Activated naive CD8-positive, alpha-beta T cell treated with anti-CD3 and anti-CD28 coated beads, Interleukin-2, amount 10 ng/mL, durations not matched to agents 7 days and 5 days (primary cell): ENCODE results near the gene ZBTB18. TPM values are rescaled to one million over a fixed set of nuclear protein-coding genes. Genes with fewer than 3 reads are reported as not detected.

ENCODE experiments used
- ATAC-seq: fragments of 150-1000 bp; cut with Tn5 transposase; one replicate; pipeline ENCODE4 v1.10.0; 2021; ENCODE audit warnings: low read depth, moderate library complexity
- POLR2A ChIA-PET: fragments of 350-600 bp; sonication (Branson Sonifier 250); formaldehyde crosslinking; loops from one replicate; lab custom pipeline; 2021; ENCODE audit warnings: antibody characterized with exemption; lab: Charles Lee
- DNase-seq: peaks from one replicate; pipeline ENCODE4 v3.0.0; 2021
- H3K27ac Mint-ChIP-seq: one replicate; pipeline ENCODE4 v1.8.0; 2022; ENCODE audit warnings: mild to moderate bottlenecking, mixed read lengths
- H3K27me3 Mint-ChIP-seq: one replicate; pipeline ENCODE4 v1.8.0; 2022; ENCODE audit warnings: mild to moderate bottlenecking, moderate library complexity, mixed read lengths
- H3K36me3 Mint-ChIP-seq: one replicate; pipeline ENCODE4 v1.8.0; 2021; ENCODE audit warnings: mild to moderate bottlenecking, mixed read lengths
- H3K4me1 Mint-ChIP-seq: one replicate; pipeline ENCODE4 v1.8.0; 2021; ENCODE audit warnings: mixed read lengths
- H3K4me3 Mint-ChIP-seq: one replicate; pipeline ENCODE4 v1.8.0; 2022; ENCODE audit warnings: mild to moderate bottlenecking, moderate library complexity, mixed read lengths
- H3K9me3 Mint-ChIP-seq: one replicate; pipeline ENCODE4 v1.8.0; 2021; ENCODE audit warnings: mixed read lengths
- total RNA-seq, 2 experiments: library from RNA; stranded (reverse); gene quantifications; one replicate each; pipeline ENCODE4 v1.2.3, GENCODE V29; 2021

Gene ZBTB18
- total RNA-seq, 2 experiments from 2014 or later = 24.7 to 26.5 TPM

GRCh38 chr1:244047621-244048255 lies 3.3 kb upstream of the ZBTB18 start:
- Mint-ChIP-seq H3K4me1 (peaks cover 32% of the 10 kb centered on the region), H3K4me3 (peak overlapping the region; percentile 94), H3K36me3 (peaks cover 2% of the 10 kb centered on the region), H3K9me3 (no peaks in the 10 kb centered on the region), H3K27me3 (peaks cover 3% of the 10 kb centered on the region), H3K27ac (peak overlapping the region; percentile 100)
- ATAC-seq = peak; percentile 78
- DNase-seq = peak; percentile 90
- POLR2A ChIA-PET = interaction anchor here (0.9 to 3.8 kb wide), 9 partner anchors 11 to 793 kb away, joined by 3 to 14 read pairs (median 4); partner anchors contain the start of genes AKT3, CEP170 and SDCCAG8

DNA sequence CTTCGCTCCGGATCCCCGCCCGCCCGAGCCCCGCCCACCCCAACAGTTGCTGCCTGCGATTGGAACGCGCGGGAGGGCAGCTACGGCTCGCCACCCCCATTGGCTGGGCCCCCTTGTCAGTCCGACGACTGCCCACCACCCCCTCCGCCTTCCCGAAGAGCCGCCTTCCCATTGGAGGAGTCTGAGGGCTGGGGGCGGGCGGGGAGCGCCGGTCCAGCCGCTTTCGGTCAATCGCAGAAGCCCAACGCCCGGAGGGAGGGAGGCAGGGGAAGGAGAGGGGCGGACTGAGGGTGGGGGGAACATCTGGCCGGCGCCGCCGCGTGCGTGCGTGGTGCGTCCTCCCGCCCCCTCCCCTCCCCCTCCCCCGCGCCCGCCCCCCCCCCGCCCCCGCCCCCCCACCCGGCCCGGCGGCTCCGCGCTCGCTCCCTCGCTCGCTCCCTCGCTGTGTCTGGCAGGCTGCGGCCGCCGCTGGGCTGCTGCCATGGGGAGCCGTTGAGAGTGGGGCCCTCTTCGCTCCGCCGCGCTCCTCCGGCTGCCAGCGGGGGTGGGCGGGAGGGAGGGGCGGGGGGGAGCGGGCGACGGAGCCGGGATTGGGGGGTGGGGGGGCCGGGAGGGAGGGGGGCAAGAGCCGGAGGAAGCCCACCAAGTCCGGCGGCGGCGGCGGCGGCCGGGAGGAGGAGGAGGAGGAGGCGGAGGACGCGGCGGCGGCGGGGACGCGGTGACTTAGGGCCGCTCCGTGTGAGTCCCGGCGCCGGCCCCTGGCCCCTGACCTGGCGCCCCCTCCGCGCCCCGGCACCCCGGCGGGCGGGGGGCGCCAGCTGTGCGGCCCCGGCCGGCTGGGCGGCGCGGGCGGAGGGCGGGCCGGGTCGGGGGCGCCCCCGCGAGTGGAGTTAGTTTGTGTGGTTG lies 2.6 kb upstream of the ZBTB18 start:
- Mint-ChIP-seq H3K4me3 (peak overlapping the region; percentile 94), H3K27ac (peak overlapping the region; percentile 100), H3K36me3 (peaks cover 2% of the 10 kb centered on the region), H3K9me3 (no peaks in the 10 kb centered on the region), H3K27me3 (peaks cover 3% of the 10 kb centered on the region), H3K4me1 (peaks cover 32% of the 10 kb centered on the region)
- POLR2A ChIA-PET = interaction anchor here (0.9 to 3.8 kb wide), 9 partner anchors 10 to 793 kb away, joined by 3 to 14 read pairs (median 4); partner anchors contain the start of genes AKT3, CEP170 and SDCCAG8
- ATAC-seq (peak; percentile 90), DNase-seq (peak; percentile 68)

DNA sequence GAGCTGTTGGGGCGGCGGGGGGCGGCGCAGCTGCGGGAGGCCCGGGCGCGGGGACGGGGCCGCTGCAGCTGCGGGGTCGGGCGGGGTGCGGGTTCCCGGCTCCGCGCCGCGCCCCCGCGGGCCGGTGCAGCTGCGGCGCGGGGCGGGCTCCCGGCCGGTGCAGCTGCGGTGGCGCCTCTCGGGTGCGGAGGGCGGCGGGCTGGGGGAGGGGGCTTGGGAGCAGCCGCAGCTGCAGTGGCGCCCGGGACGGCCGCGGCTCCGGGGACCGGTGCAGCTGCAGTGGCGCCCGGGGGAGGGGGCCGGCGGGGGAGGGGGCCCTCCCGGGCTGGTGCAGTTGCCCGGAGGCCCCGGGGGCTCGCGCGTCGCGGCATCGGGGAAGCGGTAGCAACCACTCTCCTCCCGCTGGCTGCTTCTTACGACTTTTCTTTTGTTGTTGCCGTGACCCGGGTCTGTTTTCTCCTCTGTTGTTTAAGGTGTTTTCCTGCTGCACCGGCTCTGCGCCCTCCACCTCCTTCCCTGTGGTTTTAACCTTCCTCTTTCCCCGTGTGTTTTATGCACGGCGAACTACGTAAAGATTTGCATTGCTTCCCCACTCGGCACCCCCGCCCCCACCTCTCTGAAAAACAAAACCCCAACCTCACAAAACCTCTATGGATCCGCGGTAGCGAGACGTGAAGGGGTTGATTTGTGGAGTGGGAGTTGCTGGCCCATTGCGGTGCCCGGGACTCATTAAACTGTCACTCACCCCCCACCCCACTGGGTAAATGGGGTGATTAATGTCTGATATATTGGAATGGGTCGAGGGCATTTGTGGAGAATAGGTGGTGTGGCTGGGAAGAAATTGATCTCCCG lies 1.7 kb upstream of the ZBTB18 start:
- POLR2A ChIA-PET = interaction anchor here (3.8 kb wide), 1 partner anchor 794 kb away, joined by 14 read pairs; the partner anchor contains the start of genes CEP170 and SDCCAG8
- peaks cover 3% of the 10 kb centered on the region for H3K27me3 Mint-ChIP-seq
- peak; percentile 63 for DNase-seq

DNA sequence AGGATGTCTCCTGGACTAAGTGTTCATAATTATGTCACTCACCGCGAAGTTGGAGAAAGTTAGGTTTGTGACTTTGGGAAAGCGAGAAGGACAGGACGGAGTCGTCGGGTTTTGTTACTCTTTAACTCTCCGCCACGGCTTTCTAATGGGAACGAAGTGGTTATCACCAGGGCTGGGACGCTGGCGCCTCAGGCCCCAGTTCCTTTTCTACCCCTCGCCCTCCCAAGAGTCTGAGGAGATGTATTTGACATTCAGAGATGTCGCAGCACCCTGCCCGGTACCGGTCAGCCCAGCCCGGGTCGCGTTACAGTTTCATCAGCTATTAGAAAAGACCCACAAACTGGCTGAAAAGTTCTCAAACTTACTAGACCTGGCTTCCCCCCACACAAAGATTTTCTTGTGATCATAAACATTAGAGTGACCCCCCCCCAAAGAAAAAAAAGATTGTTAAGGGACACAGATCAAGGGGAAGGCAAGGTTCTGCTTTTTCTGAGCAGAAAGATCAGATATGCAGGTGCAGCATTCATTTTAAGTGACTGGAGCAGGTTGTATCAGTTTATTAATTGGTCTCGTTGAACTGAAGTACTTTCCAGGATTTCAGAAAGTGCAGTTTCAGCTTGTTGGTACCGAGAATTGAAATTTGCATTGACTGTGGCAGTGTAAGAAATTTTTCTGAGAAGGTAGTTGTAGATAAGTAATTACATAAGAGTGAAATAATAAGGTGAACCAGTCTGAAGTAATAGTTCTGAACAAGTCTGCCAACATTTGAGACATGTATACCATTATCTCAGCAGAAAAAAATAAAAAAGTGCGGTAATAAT lies 859 bp upstream of the ZBTB18 start:
- POLR2A ChIA-PET = no interaction called here
- Mint-ChIP-seq H3K4me1 (peaks cover 32% of the 10 kb centered on the region), H3K36me3 (peaks cover 2% of the 10 kb centered on the region), H3K4me3 (peak overlapping the region; percentile 94), H3K9me3 (no peaks in the 10 kb centered on the region), H3K27me3 (no peaks in the 10 kb centered on the region), H3K27ac (peak overlapping the region; percentile 93)
- ATAC-seq (no peak), DNase-seq (peak; percentile 36)

More for the DNA sequence above, 1.7 kb upstream of the ZBTB18 start:
- ATAC-seq = no peak
- Mint-ChIP-seq H3K27ac (peak overlapping the region; percentile 93), H3K9me3 (no peaks in the 10 kb centered on the region), H3K4me3 (peak overlapping the region; percentile 94), H3K4me1 (peaks cover 32% of the 10 kb centered on the region), H3K36me3 (peaks cover 2% of the 10 kb centered on the region)

- peaks cover 26% of the 10 kb centered on the region for H3K4me1 Mint-ChIP-seq
- H3K4me3 Mint-ChIP-seq = no peak overlapping the region
- POLR2A ChIA-PET = interaction anchor here (0.8 kb wide), 1 partner anchor 9 kb away, joined by 3 read pairs; no protein-coding TSS in a partner anchor
- no peaks in the 10 kb centered on the region for H3K27me3 Mint-ChIP-seq
- no peak for ATAC-seq
- no peak overlapping the region for H3K27ac Mint-ChIP-seq
- DNase-seq = no peak
- peaks cover 10% of the 10 kb centered on the region for H3K36me3 Mint-ChIP-seq
- no peaks in the 10 kb centered on the region for H3K9me3 Mint-ChIP-seq
Measured at GRCh38 chr1:244052016-244052727, 1.1 kb downstream of the ZBTB18 start.

GRCh38 chr1:244052728-244053312 lies 1.7 kb downstream of the ZBTB18 start:
- Mint-ChIP-seq H3K27ac (no peak overlapping the region), H3K27me3 (no peaks in the 10 kb centered on the region), H3K9me3 (no peaks in the 10 kb centered on the region), H3K4me3 (no peak overlapping the region), H3K4me1 (peaks cover 25% of the 10 kb centered on the region), H3K36me3 (peaks cover 10% of the 10 kb centered on the region)
- POLR2A ChIA-PET = no interaction called here
- DNase-seq (no peak), ATAC-seq (no peak)

- Mint-ChIP-seq H3K27me3 (no peaks in the 10 kb centered on the region), H3K4me3 (no peak overlapping the region), H3K27ac (no peak overlapping the region), H3K4me1 (peaks cover 25% of the 10 kb centered on the region), H3K9me3 (no peaks in the 10 kb centered on the region), H3K36me3 (peaks cover 10% of the 10 kb centered on the region)
- ATAC-seq (no peak), DNase-seq (no peak)
- POLR2A ChIA-PET = no interaction called here
Measured at GRCh38 chr1:244053831-244054230, 2.7 kb downstream of the ZBTB18 start.

DNA sequence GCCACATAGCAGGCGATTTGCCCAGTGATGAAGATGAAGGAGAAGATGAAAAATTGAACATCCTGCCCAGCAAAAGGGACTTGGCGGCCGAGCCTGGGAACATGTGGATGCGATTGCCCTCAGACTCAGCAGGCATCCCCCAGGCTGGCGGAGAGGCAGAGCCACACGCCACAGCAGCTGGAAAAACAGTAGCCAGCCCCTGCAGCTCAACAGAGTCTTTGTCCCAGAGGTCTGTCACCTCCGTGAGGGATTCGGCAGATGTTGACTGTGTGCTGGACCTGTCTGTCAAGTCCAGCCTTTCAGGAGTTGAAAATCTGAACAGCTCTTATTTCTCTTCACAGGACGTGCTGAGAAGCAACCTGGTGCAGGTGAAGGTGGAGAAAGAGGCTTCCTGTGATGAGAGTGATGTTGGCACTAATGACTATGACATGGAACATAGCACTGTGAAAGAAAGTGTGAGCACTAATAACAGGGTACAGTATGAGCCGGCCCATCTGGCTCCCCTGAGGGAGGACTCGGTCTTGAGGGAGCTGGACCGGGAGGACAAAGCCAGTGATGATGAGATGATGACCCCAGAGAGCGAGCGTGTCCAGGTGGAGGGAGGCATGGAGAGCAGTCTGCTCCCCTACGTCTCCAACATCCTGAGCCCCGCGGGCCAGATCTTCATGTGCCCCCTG lies 3.3 kb downstream of the ZBTB18 start:
- Mint-ChIP-seq H3K9me3 (no peaks in the 10 kb centered on the region), H3K36me3 (peaks cover 10% of the 10 kb centered on the region), H3K4me3 (no peak overlapping the region), H3K27ac (no peak overlapping the region), H3K27me3 (no peaks in the 10 kb centered on the region), H3K4me1 (peaks cover 25% of the 10 kb centered on the region)
- ATAC-seq (peak; percentile 19), DNase-seq (no peak)
- POLR2A ChIA-PET = interaction anchor here (0.6 kb wide), 1 partner anchor 13 kb away, joined by 4 read pairs; no protein-coding TSS in a partner anchor

DNA sequence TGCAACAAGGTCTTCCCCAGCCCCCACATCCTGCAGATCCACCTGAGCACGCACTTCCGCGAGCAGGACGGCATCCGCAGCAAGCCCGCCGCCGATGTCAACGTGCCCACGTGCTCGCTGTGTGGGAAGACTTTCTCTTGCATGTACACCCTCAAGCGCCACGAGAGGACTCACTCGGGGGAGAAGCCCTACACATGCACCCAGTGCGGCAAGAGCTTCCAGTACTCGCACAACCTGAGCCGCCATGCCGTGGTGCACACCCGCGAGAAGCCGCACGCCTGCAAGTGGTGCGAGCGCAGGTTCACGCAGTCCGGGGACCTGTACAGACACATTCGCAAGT lies 3.8 kb downstream of the ZBTB18 start:
- no peak overlapping the region for H3K27ac Mint-ChIP-seq
- H3K27me3 Mint-ChIP-seq = peaks cover under 1% of the 10 kb centered on the region
- DNase-seq (peak; percentile 42), ATAC-seq (peak; percentile 62)
- H3K36me3 Mint-ChIP-seq = peaks cover 10% of the 10 kb centered on the region
- H3K4me3 Mint-ChIP-seq = no peak overlapping the region
- H3K9me3 Mint-ChIP-seq = no peaks in the 10 kb centered on the region
- POLR2A ChIA-PET = interaction anchor here (0.6 kb wide), 1 partner anchor 13 kb away, joined by 4 read pairs; no protein-coding TSS in a partner anchor
- H3K4me1 Mint-ChIP-seq = peaks cover 20% of the 10 kb centered on the region

GRCh38 chr1:244056577-244056976 lies 5.5 kb downstream of the ZBTB18 start:
- H3K4me1 Mint-ChIP-seq = peaks cover 7% of the 10 kb centered on the region
- no peaks in the 10 kb centered on the region for H3K9me3 Mint-ChIP-seq
- POLR2A ChIA-PET = no interaction called here
- H3K27me3 Mint-ChIP-seq = peaks cover 4% of the 10 kb centered on the region
- H3K27ac Mint-ChIP-seq = no peak overlapping the region
- peak overlapping the region; percentile 13 for H3K4me3 Mint-ChIP-seq
- DNase-seq = no peak
- no peak for ATAC-seq
- peaks cover 8% of the 10 kb centered on the region for H3K36me3 Mint-ChIP-seq
